Putamen (tissue), 1 donor: Measurements from ENCODE around the gene UXS1.
"Not testable (repeated sequence)": the region's sequence is repeated elsewhere in the genome, so short reads cannot be mapped to it uniquely, and the experiment has no call there.

Experiments
- DNase-seq: peaks from one replicate; pipeline ENCODE4 v3.0.0-alpha.2; 2016; ENCODE audit warnings: low spot score

The UXS1 gene

GRCh38 chr2:106160786-106161261 lies 33.3 kb downstream of the UXS1 start:
- no peak for DNase-seq

- peak; percentile 29 for DNase-seq
These were observed 34.0 kb downstream of the UXS1 start for GRCh38 chr2:106159866-106160785.

- no peak for DNase-seq
These were observed 35.2 kb downstream of the UXS1 start for GRCh38 chr2:106158871-106159270.

GRCh38 chr2:106158131-106158530 lies 36.0 kb downstream of the UXS1 start:
- DNase-seq, result no peak

GRCh38 chr2:106157416-106157815 lies 36.7 kb downstream of the UXS1 start:
- no peak for DNase-seq

DNA sequence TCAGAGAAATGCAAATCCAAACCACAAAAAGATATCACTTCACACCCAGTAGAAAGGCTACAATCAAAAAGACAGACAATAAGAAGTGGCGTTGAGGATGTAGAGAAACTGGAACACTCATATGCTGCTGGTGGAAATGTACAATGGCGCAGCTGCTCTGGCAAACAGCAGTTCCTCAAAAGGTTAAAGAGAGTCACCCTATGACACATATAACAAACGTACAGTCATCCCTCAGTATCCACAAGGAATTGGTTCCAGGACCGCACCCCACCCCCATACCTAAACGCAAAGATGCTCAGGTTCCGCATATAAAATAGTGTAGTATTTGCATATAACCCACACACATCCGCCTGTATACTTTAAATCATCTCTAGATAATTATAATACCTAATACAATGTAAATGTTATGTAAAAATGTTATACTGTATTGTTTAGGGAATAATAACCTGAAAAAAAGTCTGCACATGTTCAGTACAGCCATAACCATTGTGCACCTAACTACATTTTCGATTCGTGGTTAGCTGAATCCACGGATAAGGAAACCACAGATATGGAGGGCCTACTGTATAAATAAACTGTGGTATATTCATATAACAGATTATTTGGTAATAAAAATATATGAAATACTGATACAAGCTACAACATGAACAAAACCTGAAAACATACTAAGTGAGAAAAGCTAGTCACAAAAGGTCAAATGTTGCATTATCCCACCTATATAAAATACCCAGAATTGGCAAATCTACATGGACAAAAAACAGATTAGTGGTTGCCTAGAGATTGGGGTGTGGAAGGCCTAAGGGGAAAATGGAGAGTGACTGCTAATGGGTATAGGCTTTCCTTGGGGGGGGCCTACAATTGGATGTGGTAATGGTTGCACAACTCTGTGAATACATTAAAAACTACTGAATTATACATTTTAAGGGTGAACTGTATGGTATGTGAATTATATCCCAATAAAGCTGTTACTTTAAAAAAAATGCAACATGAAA lies 37.5 kb downstream of the UXS1 start:
- DNase-seq, result no peak

GRCh38 chr2:106153781-106154180 lies 40.3 kb downstream of the UXS1 start:
- no peak for DNase-seq

GRCh38 chr2:106147665-106148064 lies 46.4 kb downstream of the UXS1 start:
- no peak for DNase-seq

GRCh38 chr2:106147159-106147558 lies 46.9 kb downstream of the UXS1 start:
- no peak for DNase-seq

GRCh38 chr2:106144621-106145331 lies 49.3 kb downstream of the UXS1 start:
- DNase-seq, result no peak

GRCh38 chr2:106143495-106144215 lies 50.4 kb downstream of the UXS1 start:
- DNase-seq, result no peak

GRCh38 chr2:106142683-106143082 lies 51.4 kb downstream of the UXS1 start:
- DNase-seq, result no peak

- no peak for DNase-seq
These were observed 53.2 kb downstream of the UXS1 start for GRCh38 chr2:106140913-106141312.

- DNase-seq, result no peak
These were observed 54.0 kb downstream of the UXS1 start for GRCh38 chr2:106140113-106140512.

- DNase-seq, result no peak
These were observed 54.7 kb downstream of the UXS1 start for GRCh38 chr2:106139238-106139935.

- DNase-seq, result no peak
These were observed 55.4 kb downstream of the UXS1 start for GRCh38 chr2:106138543-106139237.

DNA sequence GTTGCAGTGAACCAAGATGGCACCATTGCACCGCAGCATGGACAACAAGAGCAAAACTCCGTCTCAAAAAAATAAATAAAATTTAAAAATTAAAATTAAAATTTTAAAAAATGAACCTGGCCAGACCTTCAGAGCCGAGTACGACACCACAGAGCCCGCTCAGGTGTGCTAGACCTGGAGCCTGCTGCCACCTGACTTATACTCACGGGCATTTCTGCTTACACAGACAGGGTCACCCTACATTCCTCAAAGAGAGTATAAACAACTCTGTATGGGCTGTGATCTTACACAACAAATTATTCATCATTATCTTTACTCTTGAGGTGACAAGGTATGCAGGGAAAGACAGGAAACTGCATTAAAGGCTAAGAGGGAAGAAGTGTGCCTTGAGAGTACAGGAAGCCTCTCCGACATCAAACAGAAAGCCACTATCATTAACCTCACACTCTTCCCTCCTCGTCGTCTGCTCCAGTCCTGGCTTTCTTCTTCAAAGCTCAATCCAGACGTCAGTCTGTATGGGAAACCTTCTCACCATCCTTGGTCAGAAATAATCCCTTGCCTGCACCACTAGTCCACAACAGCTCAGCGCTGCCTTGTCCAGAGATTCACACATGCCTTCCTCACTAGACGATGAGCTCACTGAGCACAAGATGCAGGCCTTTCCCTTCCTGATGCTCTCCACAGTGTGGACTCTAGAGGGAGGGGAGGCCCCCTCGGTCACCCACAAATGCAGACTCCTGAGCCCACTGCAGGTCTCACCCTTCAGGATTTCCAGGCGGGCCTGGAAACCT lies 56.2 kb downstream of the UXS1 start:
- DNase-seq, result no peak

- not testable (repeated sequence) for DNase-seq
These were observed 62.9 kb downstream of the UXS1 start for GRCh38 chr2:106131192-106131591.
